GM18867 (cell line): ENCODE measurements around the gene PAK6.

Experiments used
- ATAC-seq: cut with Tn5 transposase; IDR thresholded peaks from one replicate; pipeline ENCODE4 v1.9.1; 2021; ENCODE audit warnings: mild to moderate bottlenecking, moderate library complexity; ENCODE audit not compliant: unreplicated experiment

Gene PAK6

DNA sequence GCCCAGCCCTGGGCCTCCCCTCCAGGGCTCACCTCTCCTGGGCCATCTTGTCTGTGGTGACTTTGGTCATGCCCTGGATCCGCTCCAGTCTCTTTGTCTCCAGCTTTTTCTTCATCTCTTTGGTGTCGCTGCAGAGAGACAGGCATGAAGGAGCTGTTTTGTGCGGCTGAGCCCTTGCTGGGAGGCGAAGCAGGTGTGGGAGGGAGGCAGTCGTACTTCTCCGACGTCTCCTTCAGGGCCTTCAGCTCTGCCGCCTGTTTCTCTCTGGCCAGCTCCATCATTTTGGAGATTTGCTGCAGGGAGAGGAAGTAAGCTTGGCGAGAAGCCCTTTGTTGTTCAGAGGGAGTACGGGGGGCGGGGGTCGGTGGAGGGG lies 51.7 kb downstream of the PAK6 start:
- ATAC-seq = no peak

DNA sequence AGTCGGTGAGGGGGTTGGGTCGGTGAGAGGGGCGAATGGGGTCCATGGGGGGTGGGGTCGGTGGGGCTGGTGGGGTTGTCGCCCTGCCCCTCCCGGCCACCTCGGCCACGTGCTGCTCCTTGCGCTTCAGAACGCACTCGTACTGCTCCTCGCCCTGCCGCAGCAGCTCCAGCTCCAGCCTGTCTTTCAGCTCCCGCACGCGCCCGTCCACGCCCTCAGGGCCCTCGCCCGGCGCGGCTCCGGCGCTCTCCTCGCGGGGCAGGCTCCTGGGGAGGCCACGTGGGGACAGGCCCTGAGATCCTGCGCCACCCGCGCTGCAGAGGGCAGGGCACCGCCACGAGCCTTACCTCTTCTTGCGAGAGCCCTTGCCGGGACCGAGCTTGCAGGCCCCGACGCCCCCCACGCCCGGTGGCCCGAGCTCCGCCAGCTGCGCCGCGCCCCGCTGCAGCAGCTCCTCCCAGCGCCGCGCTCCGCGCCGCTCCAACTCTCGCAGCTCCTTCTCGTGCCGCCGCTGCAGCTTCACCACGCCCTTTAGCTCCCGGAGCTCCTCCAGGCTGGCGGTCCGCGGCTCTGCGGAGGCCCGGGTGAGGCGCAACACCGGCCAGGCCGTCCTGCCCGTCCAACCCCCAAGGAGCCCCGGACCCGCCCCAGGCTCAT lies 52.2 kb downstream of the PAK6 start:
- ATAC-seq = no peak

DNA sequence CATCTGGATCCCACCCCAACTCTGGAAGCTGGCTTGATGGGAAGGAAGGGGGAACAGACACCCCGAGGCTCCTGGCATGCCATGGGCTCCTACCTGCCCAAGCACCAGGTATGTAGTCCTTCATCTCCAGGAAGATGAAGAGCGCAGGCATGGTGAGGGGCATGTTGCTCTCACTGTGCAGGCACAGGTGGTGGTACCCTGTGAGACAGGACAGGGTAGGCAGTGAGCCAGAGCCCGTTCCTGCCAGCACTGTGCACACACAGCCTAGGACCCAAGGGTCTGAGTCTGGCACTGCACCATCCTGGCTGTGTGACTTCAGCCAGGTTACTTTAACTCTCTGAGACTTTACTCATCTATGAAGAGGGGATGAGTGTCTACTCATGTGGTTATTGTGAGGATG lies 53.4 kb downstream of the PAK6 start:
- ATAC-seq = no peak

DNA sequence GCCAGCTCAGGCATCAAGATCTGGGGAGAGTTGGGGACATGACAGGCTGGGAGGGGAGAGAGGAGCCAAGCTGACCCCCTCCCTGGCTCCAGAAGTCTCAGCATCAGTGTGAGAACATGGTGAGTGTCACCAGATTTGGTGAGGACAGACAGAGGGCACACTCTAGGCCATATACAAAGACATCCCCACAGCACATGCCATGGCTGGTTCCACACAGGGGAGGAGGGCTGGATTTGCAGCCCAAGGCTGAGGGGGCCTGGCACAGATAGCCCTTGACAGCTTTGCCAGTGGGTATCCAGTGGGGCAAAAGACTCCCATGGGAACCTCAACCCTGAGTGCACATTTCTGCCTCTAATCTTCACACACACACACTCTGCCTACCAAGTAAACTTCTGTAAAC lies 54.1 kb downstream of the PAK6 start:
- no peak for ATAC-seq

DNA sequence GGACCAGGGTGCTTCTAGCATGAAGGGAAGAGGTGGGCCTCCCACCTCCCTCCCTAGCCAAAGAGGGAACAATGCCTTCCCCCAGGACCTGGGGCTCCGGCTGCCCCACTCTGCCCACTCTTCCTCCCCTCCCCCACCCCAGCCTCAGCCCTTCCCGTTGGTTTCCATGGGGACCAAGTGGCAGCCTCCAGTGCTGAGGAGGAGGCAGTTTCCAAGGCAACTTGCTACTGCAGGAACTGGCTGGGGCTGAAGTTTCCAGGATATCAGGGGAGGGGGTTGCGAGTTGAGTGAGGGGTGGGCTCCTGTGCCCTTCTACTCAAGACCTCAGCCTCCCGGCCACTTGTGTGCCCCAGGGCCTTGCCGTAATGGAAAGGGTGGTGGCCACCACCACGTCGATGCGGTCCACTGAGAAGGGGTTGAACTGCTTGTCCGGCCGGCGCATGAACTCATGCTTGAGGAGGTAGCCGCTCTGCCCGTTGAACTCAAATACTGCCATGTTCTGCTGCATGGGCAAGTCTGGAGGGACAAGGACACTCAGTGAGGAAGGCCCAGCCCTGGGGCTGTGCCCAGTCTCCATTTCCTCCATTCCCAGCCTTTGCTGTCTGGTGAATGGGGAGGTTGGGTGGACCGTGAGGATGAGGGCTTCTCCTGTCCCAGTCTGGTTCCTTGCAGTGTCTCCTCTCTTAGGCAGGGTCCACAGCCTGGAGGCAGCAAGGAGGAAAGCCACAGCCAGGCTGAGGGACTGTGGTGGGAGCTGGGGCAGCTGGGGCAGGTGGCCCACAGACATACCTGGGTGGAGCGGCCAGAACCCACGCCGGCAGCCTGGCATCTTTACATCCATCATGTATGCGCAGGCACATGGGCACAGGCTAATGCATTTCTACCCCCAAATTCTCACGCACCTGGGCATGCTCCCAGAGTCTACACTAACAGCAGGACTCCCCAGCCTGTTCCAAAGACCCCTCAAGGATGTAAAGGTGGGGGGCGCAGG lies 55.3 kb downstream of the PAK6 start:
- ATAC-seq = no peak

DNA sequence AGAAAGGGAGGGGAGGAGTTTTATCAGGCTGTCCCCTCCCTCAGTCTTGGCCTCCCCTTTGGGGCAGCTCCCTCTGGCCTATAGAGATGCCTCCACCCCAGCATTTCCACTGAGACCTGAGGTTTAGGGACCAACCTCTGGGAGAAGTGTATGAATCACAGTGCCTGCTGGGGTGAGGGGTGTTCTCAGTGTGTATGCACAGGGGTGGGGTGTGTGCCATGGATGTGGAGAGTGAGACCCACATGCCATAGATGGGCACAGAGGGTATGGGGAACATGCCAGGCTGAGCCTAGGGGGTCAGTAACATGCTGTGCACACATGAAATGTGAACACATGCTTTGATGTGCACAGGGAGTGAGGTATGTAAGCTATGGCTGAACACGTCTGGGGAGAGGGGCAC lies 56.4 kb downstream of the PAK6 start:
- no peak for ATAC-seq

DNA sequence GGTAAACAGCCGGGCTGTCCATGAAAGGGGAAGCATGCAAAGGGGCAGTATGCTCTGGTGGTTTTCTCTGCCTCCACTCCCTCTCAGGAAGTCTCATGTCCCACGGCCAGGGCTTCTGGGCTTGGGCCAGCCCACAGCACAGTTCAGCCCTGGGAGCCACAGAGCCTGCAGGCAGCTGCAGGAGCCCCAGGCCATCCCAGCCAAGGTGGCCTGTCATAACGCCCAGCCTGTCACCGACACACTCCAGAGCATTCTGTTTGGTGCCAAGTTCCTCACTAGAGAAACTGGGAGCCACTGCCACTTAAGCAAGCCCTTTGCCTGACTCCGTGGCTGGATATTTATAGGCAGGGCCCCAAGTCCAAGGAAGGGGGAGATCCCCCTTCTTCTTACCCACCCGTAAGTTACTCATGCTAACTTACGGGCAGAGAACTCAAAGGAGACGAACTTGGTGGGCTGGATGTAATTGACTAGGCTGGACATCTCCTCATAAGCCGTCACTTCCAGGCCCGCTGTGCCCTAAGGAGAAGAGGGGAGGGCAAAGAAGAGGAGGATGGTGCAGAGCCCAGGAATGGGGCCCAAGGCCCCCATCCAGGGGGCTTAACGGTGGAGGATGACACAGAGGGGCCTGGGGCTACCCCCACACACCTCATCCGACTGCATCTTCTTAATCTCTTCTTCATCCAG lies 57.2 kb downstream of the PAK6 start:
- ATAC-seq = no peak

DNA sequence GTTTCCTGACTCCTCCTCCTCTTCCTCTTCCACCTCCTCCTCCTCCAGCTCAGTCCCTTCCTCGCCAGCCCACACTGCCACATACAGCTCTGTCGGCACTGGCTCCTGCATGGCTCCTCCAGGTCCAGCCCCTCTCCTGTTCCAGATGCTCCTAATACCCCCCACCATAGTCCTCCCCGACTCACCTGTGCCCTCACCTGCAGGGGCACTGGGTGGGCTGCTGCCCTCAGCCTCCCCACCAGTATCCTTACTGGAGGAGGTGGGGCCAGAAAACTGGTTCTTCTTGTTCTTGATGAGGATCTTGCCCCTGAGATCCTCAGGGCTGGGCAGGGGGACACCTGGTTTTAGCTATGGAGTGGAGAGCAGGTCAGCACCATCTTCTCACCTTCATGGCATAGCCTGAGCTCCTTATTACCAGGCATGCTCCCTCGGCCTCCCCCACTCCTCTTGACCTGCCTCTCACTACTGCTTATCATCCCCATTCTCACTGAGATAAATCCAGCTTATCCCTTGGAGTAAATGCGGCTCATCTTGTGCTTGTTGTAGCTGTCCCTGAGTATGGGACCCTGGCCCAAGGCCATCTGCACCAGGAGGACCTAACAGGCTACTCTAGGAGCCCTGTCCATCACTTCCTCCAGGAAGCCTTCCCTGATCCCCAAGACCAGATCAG lies 57.8 kb downstream of the PAK6 start:
- ATAC-seq = no peak

DNA sequence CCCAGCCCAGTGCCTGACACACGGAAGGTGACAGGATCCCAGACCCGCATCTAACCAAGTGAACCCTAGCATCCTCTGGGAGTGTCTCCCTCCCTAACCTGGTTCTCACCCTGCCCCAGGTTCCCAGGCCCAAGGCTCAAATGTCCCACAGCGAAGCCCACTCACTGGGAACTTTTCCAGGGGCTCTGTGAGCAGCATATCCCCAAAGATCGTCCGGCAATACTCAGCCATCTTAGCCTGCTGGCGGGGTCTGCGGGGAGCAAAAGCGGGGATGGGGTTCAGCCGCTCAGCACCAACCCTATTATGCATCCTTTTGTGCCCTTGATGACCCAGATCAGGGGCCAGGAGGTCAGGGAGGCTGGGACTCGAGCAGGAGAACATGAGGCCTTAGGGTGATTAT lies 58.5 kb downstream of the PAK6 start:
- ATAC-seq = no peak

DNA sequence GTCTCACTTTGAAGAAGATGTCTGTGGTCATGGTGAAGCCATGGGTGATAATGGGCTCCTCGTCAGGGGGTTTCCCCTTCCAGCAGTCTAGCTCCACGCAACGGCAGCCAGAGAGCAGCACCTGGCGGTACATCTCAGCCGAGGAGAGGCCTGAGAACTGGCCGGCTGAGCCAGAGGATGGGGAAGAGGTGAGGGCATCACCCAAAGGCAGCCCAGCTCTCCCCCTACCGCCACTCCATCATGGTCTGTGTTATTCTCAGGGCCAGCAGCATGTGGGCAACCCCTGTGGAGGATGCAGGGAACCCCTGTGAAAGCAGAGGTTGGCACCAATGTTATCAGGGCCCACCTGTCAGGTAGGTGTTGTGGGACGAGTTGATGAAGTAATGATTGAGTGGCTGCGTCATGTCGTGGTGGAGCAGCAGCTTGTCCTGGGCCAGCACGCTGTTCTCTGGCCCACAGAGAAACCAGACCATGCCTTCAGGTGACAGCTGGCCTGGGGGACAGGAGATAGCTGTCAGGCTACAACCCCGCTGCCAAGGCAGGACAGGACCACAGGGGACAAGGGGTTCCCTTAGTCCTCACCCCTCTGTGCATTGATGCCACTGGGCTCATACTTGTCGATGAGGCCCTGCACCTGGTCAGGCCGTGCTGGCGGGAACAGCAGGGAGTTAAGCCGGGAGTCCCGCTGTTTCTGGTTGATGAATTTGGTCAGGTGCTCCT lies 59.5 kb downstream of the PAK6 start:
- no peak for ATAC-seq

DNA sequence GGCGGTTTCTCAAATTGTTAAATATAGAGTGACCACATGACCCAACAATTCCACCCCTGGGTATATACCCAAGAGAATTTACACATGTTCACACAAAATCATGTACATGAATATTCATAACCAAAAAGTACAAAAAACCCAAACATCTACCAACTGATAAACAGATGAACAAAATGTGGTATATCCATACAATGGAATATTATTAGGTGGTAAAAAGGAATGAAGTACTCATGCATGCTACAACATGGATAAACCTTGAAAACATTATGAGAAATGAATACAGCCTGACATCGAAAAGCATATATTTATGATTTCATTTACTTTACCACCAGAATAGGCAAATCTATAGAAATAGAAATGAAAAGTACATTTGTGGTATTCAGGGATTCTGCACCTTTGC lies 61.5 kb downstream of the PAK6 start:
- ATAC-seq = no peak

DNA sequence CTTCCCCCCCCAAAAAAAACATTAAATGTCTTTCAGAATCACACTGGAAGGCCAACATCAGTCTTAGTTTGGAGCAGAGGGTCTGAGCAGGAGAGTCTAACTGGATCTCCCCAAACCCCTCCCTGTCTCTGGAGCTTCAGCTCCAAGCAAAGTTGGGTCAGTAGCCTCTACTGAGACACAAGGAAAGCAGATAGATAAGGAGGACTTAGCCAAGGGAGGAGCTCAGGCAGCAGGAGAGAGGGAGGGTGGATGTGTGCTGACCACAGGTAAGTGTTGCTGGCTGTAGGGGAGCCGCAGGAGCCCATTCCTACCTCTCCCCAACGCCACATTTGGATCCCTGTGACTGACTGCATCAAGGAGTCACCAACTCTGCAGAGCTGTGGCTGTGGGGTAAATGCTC lies 61.9 kb downstream of the PAK6 start:
- no peak for ATAC-seq

DNA sequence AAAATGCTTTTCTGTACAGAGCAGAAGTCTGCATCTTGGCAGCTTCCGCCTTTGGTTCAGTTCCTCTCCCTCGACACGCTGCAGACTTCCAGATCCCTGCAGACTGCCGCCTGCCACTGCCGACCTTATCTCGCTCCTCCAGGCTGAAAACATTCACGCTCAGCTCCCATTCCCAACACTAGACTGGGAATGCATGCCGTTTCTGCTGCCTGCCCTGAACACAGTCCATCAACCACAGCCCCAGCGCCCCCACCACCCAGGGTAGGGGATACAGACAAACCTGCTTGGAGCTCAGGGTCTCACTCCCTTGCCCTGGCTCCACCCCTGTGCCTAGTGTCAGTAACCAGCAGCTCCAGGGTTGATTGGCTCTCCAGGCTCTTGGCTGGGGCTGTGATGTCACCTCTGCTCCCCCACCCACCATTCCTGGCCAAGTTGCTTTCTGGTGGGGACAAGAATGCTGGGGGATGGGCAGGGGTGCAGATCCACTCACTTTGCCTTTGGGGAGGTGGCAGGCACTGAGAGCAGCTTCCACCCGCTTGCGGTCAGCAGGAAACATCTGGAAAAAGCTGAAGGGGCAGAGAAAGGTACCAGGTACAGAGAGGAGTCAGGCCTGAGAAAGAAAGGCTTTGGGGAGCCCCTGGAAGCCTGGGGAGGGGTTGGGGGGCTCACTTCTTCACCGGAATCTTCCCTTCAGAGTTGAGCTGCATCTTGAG lies 62.8 kb downstream of the PAK6 start:
- ATAC-seq = no peak

DNA sequence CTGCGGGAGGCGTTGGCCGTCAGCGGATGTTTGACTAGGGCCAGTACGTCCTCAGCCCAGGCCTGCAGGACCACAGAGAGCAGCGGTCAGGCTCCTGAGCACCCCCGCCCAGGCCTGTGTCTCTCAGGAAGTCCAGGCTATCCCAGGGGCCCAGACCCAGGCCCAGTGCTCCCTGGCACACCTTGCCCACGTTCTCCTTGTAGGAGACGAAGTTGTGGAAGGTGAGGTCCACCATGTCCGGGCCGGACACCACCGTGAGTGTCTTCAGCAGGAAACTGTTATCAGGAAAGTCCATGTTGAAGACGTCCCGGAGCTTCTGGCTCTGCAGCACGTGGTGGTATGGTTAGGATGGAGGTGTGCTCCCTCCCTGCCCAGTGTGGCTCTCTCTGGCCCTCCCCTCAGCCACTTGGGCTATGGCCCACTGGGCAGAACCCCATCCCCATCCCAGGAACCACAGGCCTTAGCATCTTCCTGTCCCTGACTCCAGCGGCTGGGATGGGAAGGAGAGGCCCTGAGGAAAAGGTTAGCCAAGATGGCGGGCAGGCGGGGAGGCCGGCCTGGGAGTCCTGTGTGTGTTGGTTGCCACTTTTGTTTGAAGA lies 63.5 kb downstream of the PAK6 start:
- no peak for ATAC-seq

DNA sequence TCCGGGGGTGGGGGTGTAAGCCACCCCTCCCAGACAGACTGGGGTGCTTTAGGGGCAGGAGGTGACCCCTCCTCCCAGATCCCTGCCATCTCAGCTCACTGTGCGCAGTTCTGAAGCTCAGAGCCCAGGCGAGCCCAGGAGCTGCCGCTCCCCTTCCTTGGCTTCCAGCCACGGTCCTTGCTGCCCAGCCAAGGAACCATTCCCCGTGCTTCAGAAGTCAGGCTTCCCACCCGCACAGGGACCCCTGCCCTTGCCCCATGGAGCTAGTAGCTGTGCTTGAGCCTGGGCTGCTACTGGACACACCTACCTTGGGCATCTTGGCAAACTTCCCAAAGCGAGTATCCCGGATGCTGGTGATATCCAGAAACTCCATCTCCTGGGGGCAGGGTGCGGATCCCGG lies 64.1 kb downstream of the PAK6 start:
- no peak for ATAC-seq

DNA sequence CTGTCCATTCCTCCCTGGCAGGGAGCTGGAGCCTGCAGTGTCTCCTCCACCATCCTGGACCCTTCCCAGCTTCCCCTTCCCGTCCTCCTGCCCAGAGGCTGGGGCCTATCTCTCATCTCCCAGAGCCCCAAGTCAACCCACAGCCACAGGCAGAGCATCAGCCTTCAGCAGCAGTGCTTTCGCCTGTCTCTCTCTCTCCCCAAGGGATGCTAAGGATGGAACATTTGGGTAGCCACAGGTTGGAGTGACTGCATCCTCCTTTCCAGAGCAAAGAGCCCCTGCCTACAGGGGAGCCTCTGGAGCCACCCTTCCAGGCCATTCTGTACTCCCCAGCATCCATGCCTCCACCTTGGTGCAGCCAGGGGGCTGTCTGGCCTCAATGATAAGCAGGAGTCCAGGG lies 64.7 kb downstream of the PAK6 start:
- ATAC-seq = no peak

DNA sequence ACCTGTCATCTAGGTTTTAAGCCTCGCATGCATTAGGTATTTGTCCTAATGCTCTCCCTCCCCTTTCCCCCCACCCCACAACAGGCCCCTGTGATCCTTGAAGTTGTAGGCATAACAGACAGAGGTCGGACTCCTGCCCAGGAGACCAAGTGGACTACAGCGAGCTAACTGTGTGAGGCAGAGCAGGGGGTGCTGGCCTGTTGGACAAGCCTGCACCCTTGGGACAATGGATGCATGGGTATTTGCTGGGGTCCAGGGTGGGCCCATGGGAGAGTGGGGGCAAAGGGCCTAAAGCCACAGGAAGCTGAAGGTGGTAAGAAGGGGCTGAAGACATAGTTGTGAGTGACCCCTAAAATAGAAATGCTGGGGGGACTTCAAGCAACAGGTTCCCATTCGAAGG lies 66.4 kb downstream of the PAK6 start:
- ATAC-seq = no peak

DNA sequence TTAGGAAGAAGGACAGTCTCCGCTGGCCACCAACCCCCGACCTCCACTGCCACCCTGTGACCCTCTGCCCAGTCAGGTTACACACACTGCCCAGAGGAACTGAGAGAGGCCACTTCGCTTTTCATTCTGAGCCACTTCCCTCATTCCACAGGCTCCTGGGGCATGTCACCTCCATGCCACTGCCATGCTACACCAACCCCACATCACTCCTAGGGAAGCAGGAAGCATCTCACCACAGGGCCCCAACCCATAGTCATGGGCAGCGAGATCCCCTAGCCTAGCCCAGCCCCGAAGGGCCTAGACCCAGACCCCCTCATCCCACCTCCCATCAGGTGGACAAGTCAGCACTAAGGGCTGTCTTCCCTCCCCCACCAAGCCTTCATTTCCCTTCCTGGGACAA lies 67.5 kb downstream of the PAK6 start:
- ATAC-seq = no peak

DNA sequence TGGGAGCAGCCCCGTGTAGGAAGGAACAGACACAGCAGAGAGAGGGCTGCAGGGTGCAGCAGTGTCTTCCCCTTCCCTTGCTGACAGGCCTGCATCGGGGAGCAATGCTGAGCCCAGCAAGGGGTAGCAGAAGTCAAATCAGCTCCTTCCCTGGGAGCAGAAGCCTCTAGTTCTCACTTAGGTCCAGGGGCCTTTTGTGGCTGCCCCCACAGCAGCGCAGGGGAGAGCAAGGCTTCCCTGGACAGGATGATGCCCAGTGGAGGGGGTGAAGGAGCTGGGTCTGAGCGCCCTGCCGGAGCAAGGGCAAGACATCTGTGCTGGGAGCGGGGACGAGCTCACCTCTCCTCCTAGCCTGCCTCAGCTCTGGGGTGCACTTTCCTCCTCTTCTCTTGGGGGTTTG lies 68.0 kb downstream of the PAK6 start:
- no peak for ATAC-seq
